ENCODE measurements around the gene PI16.

Gene PI16

GRCh38 chr6:36928547-36928918 is 26.0 kb upstream of the PI16 start:
- H3K27me3 ChIP-seq (ENCODE audit: insufficient read depth, poor library complexity, severe bottlenecking) = no peaks in the 10 kb centered on the region
- H3K27ac ChIP-seq (replicated peaks) = no peak overlapping the region
- no peak for DNase-seq (ENCODE audit: low read depth in 1 of 2, low spot score in 1 of 2)
- TF ChIP-seq SPI1 (IDR thresholded peaks at IDR 0.05; ENCODE audit: borderline replicate concordance, low read depth) (no peak), GABPA (IDR thresholded peaks at IDR 0.05; ENCODE audit: low read depth) (no peak), REST (IDR thresholded peaks at IDR 0.05; ENCODE audit: insufficient replicate concordance, low read depth) (no peak), CTCF (IDR thresholded peaks at IDR 0.05; ENCODE audit: insufficient read depth, low read length) (no peak), POLR2AphosphoS5 (IDR thresholded peaks at IDR 0.05; ENCODE audit: low read depth) (no peak)
- no peak overlapping the region for H3K4me3 ChIP-seq (replicated peaks; ENCODE audit: insufficient read depth, low read length)

GRCh38 chr6:36929152-36929551 is 25.4 kb upstream of the PI16 start:
- no peak for DNase-seq (ENCODE audit: low read depth in 1 of 2, low spot score in 1 of 2)
- TF ChIP-seq REST (IDR thresholded peaks at IDR 0.05; ENCODE audit: insufficient replicate concordance, low read depth) (no peak), POLR2AphosphoS5 (IDR thresholded peaks at IDR 0.05; ENCODE audit: low read depth) (no peak), GABPA (IDR thresholded peaks at IDR 0.05; ENCODE audit: low read depth) (no peak), SPI1 (IDR thresholded peaks at IDR 0.05; ENCODE audit: borderline replicate concordance, low read depth) (no peak), CTCF (IDR thresholded peaks at IDR 0.05; ENCODE audit: insufficient read depth, low read length) (no peak)
- Histone ChIP-seq H3K27me3 (ENCODE audit: insufficient read depth, poor library complexity, severe bottlenecking) (no peaks in the 10 kb centered on the region), H3K27ac (replicated peaks) (no peak overlapping the region), H3K4me3 (replicated peaks; ENCODE audit: insufficient read depth, low read length) (no peak overlapping the region)

GRCh38 chr6:36929607-36930006 is 24.9 kb upstream of the PI16 start:
- no peaks in the 10 kb centered on the region for H3K27me3 ChIP-seq (ENCODE audit: insufficient read depth, poor library complexity, severe bottlenecking)
- no peak for TF ChIP-seq SPI1 (IDR thresholded peaks at IDR 0.05; ENCODE audit: borderline replicate concordance, low read depth)
- no peak for DNase-seq (ENCODE audit: low read depth in 1 of 2, low spot score in 1 of 2)
- H3K27ac ChIP-seq (replicated peaks) = no peak overlapping the region
- no peak overlapping the region for H3K4me3 ChIP-seq (replicated peaks; ENCODE audit: insufficient read depth, low read length)

- Histone ChIP-seq H3K4me3 (replicated peaks; ENCODE audit: insufficient read depth, low read length) (no peak overlapping the region), H3K27me3 (ENCODE audit: insufficient read depth, poor library complexity, severe bottlenecking) (peaks cover 4% of the 10 kb centered on the region), H3K27ac (replicated peaks) (no peak overlapping the region)
- no peak for TF ChIP-seq CTCF (IDR thresholded peaks at IDR 0.05; ENCODE audit: insufficient read depth, low read length)
- no peak for TF ChIP-seq POLR2AphosphoS5 (IDR thresholded peaks at IDR 0.05; ENCODE audit: low read depth)
- no peak for TF ChIP-seq GABPA (IDR thresholded peaks at IDR 0.05; ENCODE audit: low read depth)
- TF ChIP-seq REST (IDR thresholded peaks at IDR 0.05; ENCODE audit: insufficient replicate concordance, low read depth) = no peak
- no peak for TF ChIP-seq SPI1 (IDR thresholded peaks at IDR 0.05; ENCODE audit: borderline replicate concordance, low read depth)
- DNase-seq (ENCODE audit: low read depth in 1 of 2, low spot score in 1 of 2) = no peak
Observed at GRCh38 chr6:36930483-36930882, 24.1 kb upstream of the PI16 start.
